Activated CD4-positive, alpha-beta T cell treated with anti-CD3 and anti-CD28 coated beads for 1 hour (primary cell): ENCODE results near the gene OXSR1.
A peak's percentile ranks its signal among the peaks of the same experiment; 100 is the strongest.
"Not testable (repeated sequence)": the region's sequence is repeated elsewhere in the genome, so short reads cannot be mapped to it uniquely, and the experiment has no call there.

ENCODE experiments used
- DNase-seq: peaks from one replicate; pipeline ENCODE4 v3.0.0-alpha.2; 2020

The OXSR1 gene

GRCh38 chr3:38128303-38128655 lies 37.1 kb upstream of the OXSR1 start:
- DNase-seq: no peak

DNA sequence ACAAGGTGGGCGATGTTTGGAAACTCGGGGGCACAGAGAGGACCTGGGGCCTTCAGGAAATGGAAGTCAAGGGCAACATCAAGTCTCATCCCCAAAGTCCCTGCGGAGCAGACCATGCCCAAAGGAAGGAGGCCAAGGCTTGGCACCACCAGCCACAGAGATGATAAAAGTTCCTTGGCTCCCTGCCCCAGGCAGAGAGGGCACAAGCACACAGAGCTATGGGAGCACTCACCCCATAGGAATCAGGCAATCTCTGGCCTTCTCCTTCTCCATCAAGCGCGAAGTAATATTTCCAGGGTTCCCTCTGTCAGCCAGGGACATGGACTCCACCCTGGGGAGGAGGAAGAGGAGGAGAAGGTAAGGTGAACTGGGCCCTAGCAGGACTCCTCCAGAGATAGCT lies 36.3 kb upstream of the OXSR1 start:
- peak; percentile 2 for DNase-seq

- DNase-seq: no peak
These were observed 34.7 kb upstream of the OXSR1 start for GRCh38 chr3:38130631-38131065.

GRCh38 chr3:38131621-38132369 lies 33.5 kb upstream of the OXSR1 start:
- no peak for DNase-seq

DNA sequence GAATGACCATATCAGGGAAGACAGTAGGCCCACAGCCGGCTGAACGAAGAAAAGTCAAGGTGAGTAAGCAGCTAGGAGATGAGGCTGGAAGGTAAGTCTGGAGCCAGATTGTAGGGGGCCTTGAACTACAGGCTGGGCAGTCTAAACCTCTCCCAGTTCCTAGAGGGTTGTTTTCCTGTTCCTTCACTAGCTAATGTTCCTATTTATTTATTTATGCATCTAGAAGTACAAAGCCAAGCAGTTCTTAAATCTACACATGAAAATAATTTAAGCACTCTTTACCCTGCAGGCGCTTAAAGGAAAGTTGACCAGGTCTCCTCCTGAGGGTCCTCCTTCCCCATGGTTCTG lies 32.2 kb upstream of the OXSR1 start:
- no peak for DNase-seq

- no peak for DNase-seq
These were observed 31.6 kb upstream of the OXSR1 start for GRCh38 chr3:38133557-38134405.

DNA sequence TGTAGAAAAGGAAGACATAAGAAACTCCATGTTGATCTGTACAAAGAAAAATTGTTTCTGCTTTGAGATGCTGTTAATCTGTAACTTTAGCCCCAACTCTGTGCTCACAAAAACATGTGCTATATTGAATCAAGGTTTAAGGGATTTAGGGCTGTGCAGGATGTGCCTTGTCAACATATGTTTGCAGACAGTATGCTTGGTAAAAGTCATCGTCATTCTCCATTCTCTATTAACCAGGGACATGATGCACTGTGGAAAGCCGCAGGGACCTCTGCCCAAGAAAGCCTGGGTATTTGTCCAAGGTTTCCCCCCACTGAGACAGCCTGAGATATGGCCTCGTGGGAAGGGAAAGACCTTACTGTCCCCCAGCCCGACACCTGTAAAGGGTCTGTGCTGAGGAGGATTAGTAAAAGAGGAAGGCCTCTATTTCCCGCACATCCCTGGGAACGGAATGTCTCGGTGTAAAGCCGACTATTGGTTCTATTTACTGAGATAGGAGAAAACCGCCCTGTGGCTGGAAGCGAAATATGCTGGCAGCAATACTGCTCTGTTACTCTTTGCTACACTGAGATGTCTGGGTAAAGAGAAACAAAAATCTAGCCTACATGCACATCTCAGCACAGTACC lies 30.7 kb upstream of the OXSR1 start:
- not testable (repeated sequence) for DNase-seq

DNA sequence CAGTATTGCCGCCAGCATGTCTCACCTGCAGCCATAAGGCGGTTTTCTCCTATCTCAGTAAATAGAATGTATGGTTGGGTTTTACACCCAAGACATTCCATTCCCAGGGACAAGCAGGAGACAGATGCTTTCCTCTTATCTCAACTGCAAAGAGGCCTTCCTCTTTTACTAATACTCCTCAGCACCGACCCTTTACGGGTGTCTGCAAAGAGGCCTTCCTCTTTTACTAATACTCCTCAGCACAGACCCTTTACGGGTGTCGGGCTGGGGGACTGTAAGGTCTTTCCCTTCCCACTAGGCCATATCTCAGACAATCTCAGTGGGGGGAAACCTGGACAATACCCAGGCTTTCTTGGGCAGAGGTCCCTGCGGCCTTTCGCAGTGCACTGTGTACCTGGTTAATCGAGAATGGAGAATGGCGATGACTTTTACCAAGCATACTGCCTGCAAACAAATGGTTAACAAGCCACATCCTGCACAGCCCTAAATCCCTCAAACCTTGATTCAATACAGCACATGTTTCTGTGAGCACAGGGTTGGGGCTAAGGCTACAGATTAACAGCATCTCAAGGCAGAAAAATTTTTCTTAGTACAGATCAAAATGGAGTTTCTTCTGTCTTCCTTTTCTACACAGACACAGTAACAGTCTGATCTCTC lies 29.6 kb upstream of the OXSR1 start:
- not testable (repeated sequence) for DNase-seq

DNA sequence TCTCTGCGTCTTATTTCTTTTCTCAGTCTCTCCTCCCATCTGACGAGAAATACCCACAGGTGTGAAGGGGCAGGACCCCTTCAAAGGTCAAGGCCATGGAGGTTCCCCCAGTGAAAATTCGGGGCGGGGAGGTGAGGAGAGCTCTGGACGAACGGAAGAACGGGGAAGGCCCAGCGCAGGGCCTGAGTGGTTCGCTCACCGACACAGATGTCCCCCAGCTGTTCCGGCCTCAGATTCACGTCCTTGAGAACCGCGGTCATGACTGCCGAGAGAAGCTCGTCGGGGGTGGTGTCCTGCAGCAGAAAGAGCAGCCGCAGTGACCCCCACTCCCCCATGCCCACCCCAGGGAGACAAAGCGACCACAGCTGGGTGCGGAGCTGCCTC lies 29.0 kb upstream of the OXSR1 start:
- DNase-seq: no peak

GRCh38 chr3:38136777-38137614 lies 28.3 kb upstream of the OXSR1 start, which contains the start of gene ACAA1:
TSS of gene ACAA1 (minus strand) at chr3:38137127. CDS start at chr3:38137035, 92 bp downstream.
- peak; percentile 95 for DNase-seq

DNA sequence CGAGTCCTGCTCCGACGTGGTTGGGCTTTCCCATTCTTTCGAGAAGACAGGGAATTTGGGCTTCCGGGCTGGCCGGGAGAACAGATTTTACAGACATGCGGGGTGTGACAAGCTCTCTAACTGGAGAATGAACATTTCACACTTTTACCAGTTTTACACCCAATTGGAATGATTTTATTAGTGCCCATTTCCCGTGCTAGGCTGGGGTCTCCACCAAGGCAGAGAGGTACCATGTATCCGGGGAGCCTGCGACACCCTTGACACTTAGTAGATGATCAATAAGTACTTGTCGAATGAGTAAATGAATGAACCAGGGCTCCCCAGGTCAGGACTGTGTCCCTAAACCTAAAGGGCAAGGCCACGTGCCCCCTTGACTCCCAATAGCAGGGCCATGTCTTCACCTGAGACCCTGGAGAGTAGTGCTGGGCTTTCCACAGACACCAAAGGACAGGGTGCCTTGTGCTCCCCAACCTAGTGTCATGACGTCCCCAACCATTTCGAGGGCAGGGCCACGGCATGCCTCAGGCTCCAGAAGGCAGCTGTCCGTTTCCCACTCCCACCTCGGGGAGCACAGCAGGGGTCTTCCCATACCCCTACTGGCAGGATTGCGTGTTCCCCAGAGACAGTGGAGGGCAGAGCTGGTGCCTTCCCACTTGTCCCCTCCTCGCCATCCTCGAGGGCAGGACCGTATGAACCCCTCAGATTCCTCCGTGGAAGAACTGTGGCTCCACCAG lies 27.6 kb upstream of the OXSR1 start:
- peak; percentile 25 for DNase-seq

- DNase-seq: peak; percentile 82
These were observed 26.8 kb upstream of the OXSR1 start, which contains the start of gene MYD88 for GRCh38 chr3:38138349-38139190. TSS of gene MYD88 (plus strand) at chr3:38138661. CDS start at chr3:38138701, 40 bp downstream.

DNA sequence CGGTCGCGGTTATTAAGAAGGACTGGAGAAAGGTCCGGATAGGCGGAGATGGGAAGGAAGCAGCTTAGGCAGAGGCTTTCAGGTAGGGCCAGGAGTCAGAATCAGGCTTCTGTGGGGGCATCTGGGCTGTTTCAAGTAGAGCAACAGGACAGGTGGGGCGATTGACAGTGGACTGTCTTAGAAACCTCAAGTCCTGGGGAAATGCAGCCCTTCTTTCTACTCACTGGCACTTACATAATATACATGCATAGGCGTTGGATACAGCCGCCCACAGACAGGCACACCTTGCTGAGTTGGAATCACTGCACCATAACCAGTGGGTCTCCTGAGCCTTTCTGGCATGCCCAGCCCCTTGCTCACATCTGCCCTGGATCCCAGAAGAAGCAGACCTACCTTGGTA lies 26.1 kb upstream of the OXSR1 start:
- no peak for DNase-seq

GRCh38 chr3:38139652-38140051 lies 25.7 kb upstream of the OXSR1 start:
- no peak for DNase-seq

- DNase-seq: no peak
These were observed 24.8 kb upstream of the OXSR1 start for GRCh38 chr3:38140326-38141172.

- no peak for DNase-seq
These were observed 24.0 kb upstream of the OXSR1 start for GRCh38 chr3:38141173-38141951.

GRCh38 chr3:38141952-38142273 lies 23.4 kb upstream of the OXSR1 start:
- no peak for DNase-seq

DNA sequence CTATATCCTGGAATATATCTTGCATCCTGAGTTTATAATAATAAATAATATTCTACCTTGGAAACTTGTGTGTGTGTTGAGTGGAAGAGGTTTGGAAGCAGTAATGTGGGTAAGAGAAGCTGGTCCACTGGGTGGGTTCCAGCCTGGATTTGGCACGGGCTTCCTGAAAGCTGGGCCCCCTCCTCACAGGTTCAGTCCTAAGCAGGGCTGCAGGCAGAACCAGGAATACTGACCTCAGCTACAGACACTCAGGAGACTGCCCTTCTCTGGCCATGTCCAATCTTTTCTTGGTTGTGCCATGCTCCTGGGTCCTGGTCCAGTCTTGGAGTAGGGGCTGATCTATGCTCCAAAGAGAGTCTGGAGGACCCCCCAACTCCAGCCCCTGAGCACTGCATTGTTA lies 22.4 kb upstream of the OXSR1 start:
- DNase-seq: no peak

DNA sequence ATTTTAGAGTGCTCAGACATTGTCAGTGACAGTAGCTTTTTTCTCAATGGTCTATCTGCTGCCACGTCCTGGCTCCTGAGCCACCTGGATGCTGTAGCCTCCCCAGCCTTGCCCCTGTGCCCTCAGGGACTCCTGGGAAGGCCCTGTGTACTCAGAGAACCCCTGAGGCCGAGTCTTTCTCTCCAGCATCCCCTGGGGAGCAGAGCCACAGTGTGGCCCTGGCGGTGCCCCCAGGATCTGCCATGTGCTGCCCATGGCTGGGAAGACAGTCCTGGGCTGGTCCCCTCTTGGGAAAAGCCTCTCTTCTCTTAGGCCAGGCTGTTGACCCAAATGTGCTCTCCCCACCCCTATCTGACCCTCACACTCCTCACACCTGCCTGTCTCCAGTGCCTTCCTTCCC lies 21.8 kb upstream of the OXSR1 start:
- no peak for DNase-seq
